Ishikawa (cell line): Measurements from ENCODE around the gene TMEM63A.

ENCODE experiments used
- CEBPB ChIP-seq: IDR thresholded peaks from 2 replicates; pipeline ENCODE4 v1.6.1; 2012
- CREB1 ChIP-seq: IDR thresholded peaks from 2 replicates; pipeline ENCODE4 v1.6.1; 2012; ENCODE audit warnings: low read depth
- EGR1 ChIP-seq: IDR thresholded peaks from 2 replicates; pipeline ENCODE4 v1.6.1; 2012
- EP300 ChIP-seq: IDR thresholded peaks from 2 replicates; pipeline ENCODE4 v1.6.1; 2012; ENCODE audit warnings: borderline replicate concordance
- FOXM1 ChIP-seq: IDR thresholded peaks from 2 replicates; pipeline ENCODE4 v1.6.1; 2012; ENCODE audit warnings: low read depth, borderline replicate concordance
- MAX ChIP-seq: IDR thresholded peaks from 2 replicates; pipeline ENCODE4 v1.6.1; 2012
- NFIC ChIP-seq: IDR thresholded peaks from 2 replicates; pipeline ENCODE4 v1.6.1; 2012
- RAD21 ChIP-seq: IDR thresholded peaks from 2 replicates; pipeline ENCODE4 v1.6.1; 2012; ENCODE audit warnings: low read depth
- TAF1 ChIP-seq: IDR thresholded peaks from 2 replicates; pipeline ENCODE4 v1.6.1; 2012; ENCODE audit warnings: low read depth, mild to moderate bottlenecking
- TCF12 ChIP-seq: IDR thresholded peaks from 2 replicates; pipeline ENCODE4 v1.6.1; 2012; ENCODE audit warnings: low read depth
- USF1 ChIP-seq: IDR thresholded peaks from 2 replicates; pipeline ENCODE4 v1.6.1; 2012
- YY1 ChIP-seq: IDR thresholded peaks from 2 replicates; pipeline ENCODE4 v1.6.1; 2012; ENCODE audit warnings: low read depth
- ZBTB7A ChIP-seq: IDR thresholded peaks from 2 replicates; pipeline ENCODE4 v1.6.1; 2012; ENCODE audit warnings: low read depth

DNA sequence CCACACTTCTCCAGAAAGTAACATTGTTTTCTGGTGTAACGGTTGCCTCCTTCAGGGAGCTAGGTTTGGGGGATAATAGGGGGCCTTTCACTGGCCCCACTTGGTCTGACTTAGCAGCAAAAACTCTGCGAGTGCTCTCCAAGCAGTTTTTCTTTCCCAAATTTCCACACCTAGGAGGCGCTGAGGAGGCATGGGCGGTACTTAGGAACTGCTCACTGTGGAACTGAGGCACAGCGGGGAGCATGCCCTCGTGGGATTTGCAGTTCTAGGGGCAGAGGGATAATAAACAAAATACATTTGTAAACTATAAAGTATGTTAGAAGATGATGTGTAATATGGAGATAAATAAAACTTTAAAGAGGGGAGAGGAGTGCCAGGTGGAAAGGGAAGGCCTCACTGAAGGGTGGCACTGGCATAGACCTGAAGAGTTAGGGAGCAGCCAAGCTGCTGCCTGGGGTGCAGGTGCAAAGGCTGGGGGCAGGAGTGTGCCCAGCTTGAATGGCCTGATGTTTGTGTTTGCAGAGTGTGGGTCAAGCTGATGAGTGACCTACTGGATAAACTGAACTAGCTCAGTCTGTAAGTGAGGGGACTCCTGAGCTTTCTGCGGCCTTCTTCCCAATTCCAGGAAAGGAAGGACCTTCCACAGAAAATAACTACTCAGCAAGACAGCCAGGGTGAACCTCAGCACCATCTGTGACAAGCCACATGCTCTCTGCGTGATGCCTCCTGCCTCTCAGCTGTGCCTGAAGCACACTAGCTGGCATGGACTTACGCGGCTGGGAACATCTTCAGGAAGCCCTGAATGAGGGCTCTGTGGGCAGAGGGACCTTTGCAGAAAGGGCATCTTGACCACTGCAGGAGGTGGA lies 70.3 kb downstream of the TMEM63A start:
- TF ChIP-seq EP300 = no peak
- no peak for TF ChIP-seq EGR1
- no peak for TF ChIP-seq MAX
- no peak for TF ChIP-seq TAF1
- no peak for TF ChIP-seq CREB1
- TF ChIP-seq TCF12 = no peak
- no peak for TF ChIP-seq ZBTB7A
- TF ChIP-seq USF1 = no peak
- peak; percentile 21; the same call in 1 of the 2 replicates for TF ChIP-seq RAD21
- no peak for TF ChIP-seq YY1
- TF ChIP-seq CEBPB = no peak
- no peak for TF ChIP-seq NFIC
- no peak for TF ChIP-seq FOXM1
